ENCODE data around the gene CFL1.

Gene CFL1

GRCh38 chr11:65872586-65873317, 14.8 kb upstream of the CFL1 start, which contains the start of gene EFEMP2:
TSS of gene EFEMP2 (minus strand) at chr11:65872800. CDS start at chr11:65872354, 446 bp downstream.
- peak within 1 kb of the TSS; percentile 69 for H3K4me3 ChIP-seq (ENCODE audit: low read depth, low read length)
- no peak for DNase-seq (ENCODE audit: low read depth)

- peak overlapping the region; percentile 69 for H3K4me3 ChIP-seq (ENCODE audit: low read depth, low read length)
- no peak for DNase-seq (ENCODE audit: low read depth)
These were observed 14.0 kb upstream of the CFL1 start for GRCh38 chr11:65871811-65872548.

- peak overlapping the region; percentile 69 for H3K4me3 ChIP-seq (ENCODE audit: low read depth, low read length)
- DNase-seq (ENCODE audit: low read depth): no peak
These were observed 13.0 kb upstream of the CFL1 start for GRCh38 chr11:65870706-65871681.

- no peak overlapping the region for H3K4me3 ChIP-seq (ENCODE audit: low read depth, low read length)
- no peak for DNase-seq (ENCODE audit: low read depth)
These were observed 12.3 kb upstream of the CFL1 start for GRCh38 chr11:65870307-65870658.

GRCh38 chr11:65869643-65870306, 11.8 kb upstream of the CFL1 start:
- DNase-seq (ENCODE audit: low read depth): no peak
- no peak overlapping the region for H3K4me3 ChIP-seq (ENCODE audit: low read depth, low read length)

GRCh38 chr11:65868907-65869306, 10.9 kb upstream of the CFL1 start:
- DNase-seq (ENCODE audit: low read depth): no peak

GRCh38 chr11:65868076-65868667, 10.2 kb upstream of the CFL1 start:
- no peak for DNase-seq (ENCODE audit: low read depth)
- no peak overlapping the region for H3K4me3 ChIP-seq (ENCODE audit: low read depth, low read length)

More at GRCh38 chr11:65868907-65869306, 10.9 kb upstream of the CFL1 start:
- no peak overlapping the region for H3K4me3 ChIP-seq (ENCODE audit: low read depth, low read length)

GRCh38 chr11:65867284-65868071, 9.5 kb upstream of the CFL1 start:
- no peak for DNase-seq (ENCODE audit: low read depth)
- H3K4me3 ChIP-seq (ENCODE audit: low read depth, low read length): no peak overlapping the region

- DNase-seq (ENCODE audit: low read depth): no peak
- H3K4me3 ChIP-seq (ENCODE audit: low read depth, low read length): no peak overlapping the region
These were observed 8.7 kb upstream of the CFL1 start for GRCh38 chr11:65866509-65867283.

- DNase-seq (ENCODE audit: low read depth): no peak
- no peak overlapping the region for H3K4me3 ChIP-seq (ENCODE audit: low read depth, low read length)
These were observed 7.7 kb upstream of the CFL1 start for GRCh38 chr11:65865550-65866172.

GRCh38 chr11:65864706-65865471, 6.9 kb upstream of the CFL1 start:
- H3K4me3 ChIP-seq (ENCODE audit: low read depth, low read length): no peak overlapping the region
- no peak for DNase-seq (ENCODE audit: low read depth)

- no peak overlapping the region for H3K4me3 ChIP-seq (ENCODE audit: low read depth, low read length)
- DNase-seq (ENCODE audit: low read depth): no peak
These were observed 6.1 kb upstream of the CFL1 start for GRCh38 chr11:65863889-65864705.

GRCh38 chr11:65862941-65863888, 5.2 kb upstream of the CFL1 start:
- DNase-seq (ENCODE audit: low read depth): no peak
- H3K4me3 ChIP-seq (ENCODE audit: low read depth, low read length): no peak overlapping the region

- H3K4me3 ChIP-seq (ENCODE audit: low read depth, low read length): no peak overlapping the region
These were observed 4.3 kb upstream of the CFL1 start for GRCh38 chr11:65862191-65862735.

More at GRCh38 chr11:65862191-65862735, 4.3 kb upstream of the CFL1 start:
- DNase-seq (ENCODE audit: low read depth): no peak

Measured in skeletal muscle cell (primary cell).